GM21423 (cell line): Measurements from ENCODE around the gene CACNG8.

ENCODE experiments used
- ATAC-seq: cut with Tn5 transposase; IDR thresholded peaks from one replicate; pipeline ENCODE4 v1.9.1; 2021; ENCODE audit warnings: mild to moderate bottlenecking, moderate library complexity; ENCODE audit not compliant: unreplicated experiment

The CACNG8 gene

DNA sequence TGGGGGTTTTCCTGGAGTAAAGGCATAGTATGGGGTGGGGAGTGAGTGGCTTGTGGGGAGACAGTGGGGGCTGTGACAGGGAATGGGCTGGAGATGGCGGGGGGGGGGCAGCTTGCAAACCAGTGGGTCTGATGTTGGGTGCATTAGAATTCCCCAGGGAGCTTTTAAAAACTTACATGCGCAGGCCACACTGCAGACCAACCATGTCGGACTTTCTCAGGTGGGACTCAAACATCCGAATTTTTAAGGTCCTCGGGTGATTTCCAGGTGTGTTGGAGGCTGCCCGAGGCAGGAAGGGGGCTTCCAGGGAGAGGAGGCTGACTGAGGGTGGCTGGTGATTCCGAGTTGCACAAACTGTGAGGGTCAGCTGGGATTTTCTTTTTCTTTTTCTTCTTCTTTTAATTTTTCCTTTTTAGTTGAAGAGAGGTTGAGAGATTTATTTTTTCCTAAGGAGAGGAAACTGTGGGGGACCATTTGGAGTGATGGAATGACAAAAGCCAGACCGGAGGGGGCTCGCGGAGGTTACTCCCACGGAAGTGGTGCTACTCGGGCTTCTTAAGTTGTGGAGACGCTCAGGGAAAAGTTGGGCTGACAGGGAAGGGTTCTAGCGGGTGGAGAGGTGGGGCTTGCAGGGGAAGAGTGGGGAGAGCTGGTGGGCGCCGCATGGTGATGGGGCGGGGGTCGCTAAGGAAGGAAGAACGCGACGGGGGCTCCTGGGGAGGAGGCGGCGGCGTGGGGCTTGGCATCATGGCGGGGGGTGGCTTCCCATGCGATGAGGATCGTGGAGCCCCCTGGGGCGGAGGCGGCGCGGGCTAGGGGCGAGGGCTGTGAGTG lies 997 bp upstream of the CACNG8 start:
- ATAC-seq: no peak

DNA sequence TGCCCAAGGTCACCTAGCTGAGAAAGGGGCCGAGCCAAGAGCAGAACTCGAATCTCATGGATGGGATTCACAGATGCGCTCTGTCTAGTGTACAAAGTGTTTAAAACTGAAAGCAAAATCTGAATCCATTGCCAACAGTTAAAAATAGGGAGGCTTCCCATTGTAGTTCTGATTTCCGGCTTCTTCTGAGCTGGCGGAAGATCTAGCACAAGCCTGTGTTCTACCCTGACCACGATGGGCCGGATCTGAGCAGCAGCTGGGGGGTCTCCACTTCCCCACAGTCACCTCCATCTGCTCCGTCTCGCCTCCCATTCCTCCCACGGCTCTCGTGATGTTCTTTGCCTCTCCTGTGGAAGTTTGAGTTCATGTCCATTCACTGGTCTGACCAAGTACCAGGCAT lies 2.4 kb downstream of the CACNG8 start:
- ATAC-seq: no peak

DNA sequence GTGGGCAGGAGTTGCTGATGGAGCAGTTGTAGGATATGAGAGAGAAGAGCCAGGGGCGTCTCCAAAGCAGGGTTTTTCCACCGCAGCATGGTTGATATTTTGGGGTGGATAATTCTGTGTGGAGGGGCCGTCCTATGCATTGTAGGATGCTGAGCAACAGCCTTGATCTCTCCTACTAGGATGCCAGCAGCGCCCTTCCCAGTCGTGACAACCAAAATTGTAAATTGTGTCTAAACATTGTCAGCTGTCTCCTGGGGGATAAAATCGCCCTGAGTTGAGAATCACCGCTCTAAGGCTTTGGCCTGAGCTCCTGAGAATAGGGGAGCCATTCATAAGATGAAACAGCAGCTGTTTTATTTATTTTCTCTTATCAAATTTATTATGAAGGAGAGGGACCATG lies 4.2 kb downstream of the CACNG8 start:
- ATAC-seq: no peak

DNA sequence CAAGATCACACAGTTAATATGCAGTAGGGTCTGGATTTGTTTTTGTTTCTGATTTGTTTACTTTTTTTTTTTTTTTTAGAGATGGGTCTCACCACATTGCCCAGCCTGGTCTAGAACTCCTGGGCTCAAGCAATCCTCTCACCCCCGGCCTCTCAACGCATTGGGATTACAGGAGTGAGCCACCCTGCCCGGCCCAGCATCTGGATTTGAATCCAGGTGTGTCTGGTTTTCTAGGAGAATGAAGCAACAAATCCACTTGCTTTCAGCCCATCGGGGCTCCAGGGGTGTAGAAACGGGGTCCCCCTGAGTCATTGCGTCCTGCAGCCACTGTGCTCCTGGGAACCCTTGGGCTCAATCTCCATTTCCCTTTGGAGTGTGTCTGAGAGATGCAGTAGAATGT lies 6.6 kb downstream of the CACNG8 start:
- no peak for ATAC-seq

- ATAC-seq: no peak
These were observed 8.9 kb downstream of the CACNG8 start for GRCh38 chr19:53971673-53972072.

GRCh38 chr19:53977429-53977990 lies 14.8 kb downstream of the CACNG8 start:
- no peak for ATAC-seq

DNA sequence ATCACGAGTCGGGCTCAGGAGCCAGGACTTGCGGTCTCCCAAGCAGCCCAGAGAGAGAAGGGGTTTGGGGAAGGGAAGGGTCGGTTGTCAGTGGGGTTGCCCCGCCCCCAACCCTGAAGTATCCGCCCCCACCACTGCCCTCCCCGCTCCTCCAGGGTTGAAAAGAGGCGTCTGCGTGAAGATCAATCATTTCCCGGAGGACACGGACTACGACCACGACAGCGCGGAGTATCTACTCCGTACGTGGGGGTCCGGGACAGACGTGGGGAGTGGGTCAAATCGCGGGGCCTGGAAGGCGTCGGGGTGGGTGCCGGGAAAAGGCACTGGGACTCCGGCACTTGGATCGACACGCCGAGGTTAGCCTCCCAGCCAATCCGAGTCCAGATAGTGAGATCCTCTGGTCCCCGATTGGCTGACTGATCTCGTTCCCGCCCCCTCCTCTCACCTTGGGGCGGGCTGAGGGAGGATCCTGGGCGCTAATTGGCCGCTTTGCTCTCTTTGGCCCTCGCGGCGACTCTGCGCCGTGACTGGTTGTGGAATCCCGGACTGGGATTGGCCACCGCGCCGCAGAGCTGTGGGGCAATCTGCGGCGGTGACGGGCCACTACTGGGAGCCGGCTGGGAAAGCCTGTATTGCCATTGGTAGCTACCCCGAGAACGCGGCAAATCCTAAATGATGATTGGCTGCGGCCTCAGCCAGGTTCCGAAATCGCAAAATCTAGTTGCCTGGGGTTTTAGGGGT lies 15.4 kb downstream of the CACNG8 start:
- ATAC-seq: no peak

DNA sequence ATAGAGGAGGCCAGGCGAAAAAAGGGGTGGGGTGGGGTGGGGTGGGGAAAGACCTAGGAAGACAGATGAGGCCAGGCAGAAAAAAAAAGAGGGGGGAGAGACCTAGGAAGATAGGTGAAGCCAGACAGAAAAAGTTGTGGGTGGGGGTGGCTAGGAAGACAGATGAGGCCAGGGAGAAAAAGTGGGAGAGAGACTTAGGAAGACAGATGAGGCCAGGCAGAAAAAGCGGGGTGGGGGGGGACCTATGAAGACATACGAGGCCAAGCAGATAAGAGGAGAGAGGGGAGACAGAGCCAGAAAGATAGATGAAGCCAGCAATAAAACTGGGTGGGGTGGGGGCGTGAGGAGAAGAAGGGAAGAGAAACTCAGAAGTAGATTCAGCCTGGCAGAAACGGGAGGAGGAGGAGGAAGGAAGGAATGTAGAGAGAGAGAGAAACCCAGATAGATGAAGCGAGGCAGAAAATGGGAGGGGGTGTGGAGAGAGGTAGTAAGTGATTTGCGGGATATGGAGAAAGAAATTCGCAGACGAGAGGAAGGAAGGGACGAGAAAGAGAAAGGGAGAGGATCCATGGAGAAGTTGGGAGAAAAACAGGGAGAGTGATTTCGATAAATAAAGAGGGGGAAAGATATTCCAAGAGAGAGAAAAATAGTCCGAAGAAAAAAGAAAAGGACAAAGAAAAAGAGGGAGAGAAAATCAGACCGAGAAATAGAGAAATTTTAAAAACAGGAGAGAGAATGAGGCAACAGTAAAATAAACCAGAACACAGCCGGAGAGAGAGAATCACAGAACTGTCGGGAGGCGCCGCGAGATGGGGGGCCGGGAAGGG lies 16.5 kb downstream of the CACNG8 start:
- ATAC-seq: no peak

DNA sequence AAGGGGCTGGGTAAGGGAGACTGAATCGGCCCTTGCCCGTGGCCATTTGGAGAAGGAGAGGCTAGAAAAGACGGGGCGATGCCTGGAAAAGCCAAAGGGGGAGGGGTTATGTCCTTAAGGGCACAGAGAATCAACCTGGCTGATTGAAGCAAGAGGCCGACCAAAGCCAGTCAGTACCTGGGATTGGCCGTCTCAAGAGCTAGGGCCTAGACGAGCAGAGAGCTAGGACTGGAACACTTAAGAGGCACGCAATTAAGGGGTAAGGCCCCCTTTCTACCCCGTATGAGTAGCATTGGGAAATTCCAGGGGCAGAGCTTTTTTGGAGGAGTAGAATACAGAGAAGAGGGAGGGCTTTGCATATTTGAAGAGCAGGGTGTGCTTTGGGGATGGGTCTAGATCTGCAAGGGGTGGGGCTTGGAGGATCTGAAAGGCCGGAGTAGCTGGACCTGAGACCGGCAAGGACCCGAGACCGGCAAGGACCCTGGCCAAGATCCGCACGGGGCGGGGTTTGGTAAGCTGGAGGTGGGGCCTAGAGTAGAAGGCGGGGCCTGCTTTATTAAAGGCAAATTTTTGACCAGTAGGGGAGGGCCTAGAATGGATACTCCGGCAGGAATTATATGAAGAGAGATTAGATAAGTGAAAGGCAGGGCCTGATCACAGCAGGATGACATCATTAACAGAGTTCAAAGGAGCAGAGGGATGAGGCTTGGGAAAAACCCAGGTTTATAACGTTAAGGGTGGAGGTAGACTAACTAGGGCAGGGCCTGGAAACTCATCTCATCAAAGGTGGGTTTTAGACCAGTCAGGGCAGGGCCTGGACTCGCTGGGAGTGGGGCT lies 18.0 kb downstream of the CACNG8 start:
- no peak for ATAC-seq

DNA sequence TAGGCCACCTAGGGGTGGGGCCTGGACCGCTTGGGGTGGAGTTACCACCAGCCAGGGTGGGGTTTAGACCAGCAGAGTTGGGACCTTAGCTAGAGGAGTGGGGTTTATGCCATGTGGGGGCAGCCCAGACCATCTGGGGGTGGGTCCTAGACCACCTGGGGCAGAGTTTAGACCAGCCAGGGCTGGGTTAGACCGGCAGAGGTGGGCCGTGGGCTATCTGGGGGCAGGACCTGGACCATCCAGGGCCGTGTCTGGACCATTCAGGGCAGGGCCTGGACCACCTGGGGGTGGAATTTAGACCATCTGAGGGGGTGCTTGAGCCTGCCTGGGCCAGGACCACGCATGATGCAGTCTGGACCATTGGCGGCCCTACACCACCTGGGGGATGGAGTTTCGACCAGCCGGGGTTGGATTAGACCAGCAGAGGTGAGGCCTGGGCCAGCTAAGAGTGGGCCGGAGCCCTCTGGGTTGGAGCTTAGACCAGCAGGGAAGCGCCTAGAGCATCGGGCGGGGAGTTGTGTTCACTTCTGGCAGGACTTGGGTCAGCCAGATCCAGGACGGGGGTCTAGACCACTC lies 18.7 kb downstream of the CACNG8 start:
- no peak for ATAC-seq

- ATAC-seq: no peak
These were observed 19.3 kb downstream of the CACNG8 start for GRCh38 chr19:53982001-53982451.

DNA sequence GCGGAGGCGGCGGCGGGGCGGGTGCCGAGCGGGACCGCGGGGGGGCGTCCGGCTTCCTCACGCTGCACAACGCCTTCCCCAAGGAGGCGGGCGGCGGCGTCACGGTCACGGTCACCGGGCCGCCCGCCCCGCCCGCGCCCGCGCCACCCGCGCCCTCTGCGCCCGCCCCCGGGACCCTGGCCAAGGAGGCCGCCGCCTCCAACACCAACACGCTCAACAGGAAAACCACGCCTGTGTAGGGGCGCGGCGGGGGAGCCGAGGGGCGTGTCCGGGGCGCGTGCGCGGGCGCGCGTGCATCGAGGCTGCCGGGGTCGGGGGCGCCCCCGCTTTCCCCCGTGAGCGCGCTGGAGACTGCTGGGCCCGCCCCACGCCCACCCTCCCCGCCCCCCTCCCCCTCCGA lies 19.9 kb downstream of the CACNG8 start:
- ATAC-seq: no peak

GRCh38 chr19:53983457-53984289 lies 20.9 kb downstream of the CACNG8 start:
- ATAC-seq: no peak

DNA sequence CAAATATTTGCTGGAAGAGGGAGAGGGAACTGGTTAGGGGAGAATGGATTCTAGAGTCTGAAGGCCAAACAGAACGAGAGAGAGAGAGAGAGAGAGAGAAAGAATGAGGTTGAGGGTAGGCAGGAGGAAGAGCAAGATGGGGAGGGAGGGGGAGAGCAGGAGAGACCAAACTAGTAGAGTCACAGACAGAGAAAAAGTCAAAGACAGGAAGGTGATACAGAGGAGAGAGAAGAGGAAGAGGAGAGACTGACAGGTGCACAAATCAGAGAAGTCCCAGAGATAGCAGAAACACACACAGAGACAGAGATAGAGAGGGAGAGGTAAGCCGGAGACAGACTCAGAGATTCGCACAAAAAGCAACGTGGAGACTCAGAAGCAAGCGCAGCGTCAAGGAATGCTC lies 23.1 kb downstream of the CACNG8 start:
- no peak for ATAC-seq

DNA sequence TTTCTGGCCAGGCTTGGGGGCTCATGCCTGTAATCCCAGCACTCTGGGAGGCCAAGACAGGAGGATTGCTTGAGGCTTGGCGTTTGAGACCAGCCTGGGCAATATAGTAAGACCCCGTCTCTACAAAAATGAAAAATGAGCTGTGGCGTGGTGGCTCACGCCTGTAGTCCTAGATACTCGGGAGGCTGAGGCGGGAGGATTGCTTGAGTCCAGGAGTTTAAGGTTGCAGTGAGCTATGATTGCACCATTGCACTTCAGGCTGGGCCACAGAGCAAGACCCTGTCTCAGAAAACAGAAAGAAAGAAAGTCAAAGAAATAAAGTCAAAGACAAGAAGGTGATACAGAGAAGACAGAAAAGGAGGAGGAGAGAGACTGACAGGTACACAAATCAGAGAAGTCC lies 26.2 kb downstream of the CACNG8 start:
- no peak for ATAC-seq

GRCh38 chr19:53989600-53990533 lies 27.1 kb downstream of the CACNG8 start:
- no peak for ATAC-seq

DNA sequence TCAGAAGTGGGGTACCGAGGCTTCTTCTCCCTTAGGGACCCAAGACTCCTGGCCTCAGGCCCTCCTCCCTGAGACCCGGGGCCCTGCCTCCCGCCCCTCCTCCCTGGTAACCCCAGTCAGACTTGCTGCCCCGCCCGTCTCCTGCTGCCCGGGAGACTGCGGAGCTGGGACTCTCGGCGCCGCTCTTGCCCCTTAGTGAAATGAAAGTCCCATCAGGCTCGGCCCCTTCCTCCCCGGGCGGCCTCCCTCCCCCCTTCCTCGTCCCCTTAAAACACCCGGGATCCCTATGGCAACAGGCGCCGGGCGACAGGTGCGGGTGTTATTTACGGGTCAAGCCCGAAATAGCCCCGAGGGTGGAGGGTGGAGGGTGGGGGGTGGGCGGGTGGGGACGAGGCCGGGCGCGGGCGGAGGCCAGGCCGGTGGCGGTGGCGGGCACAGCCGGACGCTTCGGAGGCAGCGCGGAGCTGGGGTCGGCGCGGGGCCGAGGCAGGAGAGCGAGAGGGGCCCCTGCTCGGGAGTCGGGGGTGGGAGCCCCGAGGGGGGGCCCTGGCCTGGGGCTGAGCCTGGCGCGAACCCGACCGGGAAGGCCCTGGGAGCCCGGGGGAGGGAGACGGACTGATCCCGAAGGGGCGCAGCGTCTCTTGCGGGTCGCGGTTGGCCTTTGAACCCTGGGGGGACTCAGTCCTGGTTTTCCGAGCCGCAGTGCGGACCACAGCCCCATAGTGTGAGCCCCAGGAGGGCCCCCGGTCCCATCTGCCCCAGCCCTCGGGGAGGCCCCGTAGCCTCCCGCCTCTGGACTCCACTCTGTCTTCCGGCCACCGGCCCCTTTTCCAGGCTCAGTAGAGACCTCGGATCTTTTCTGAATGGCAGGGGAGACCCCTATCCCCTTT lies 28.7 kb downstream of the CACNG8 start, which contains the start of gene CACNG6:
Gene CACNG6, plus strand, starts transcription at position 414 of the 890 bp plus-strand sequence. CDS start 1,241 bp downstream, outside the sequence.
- no peak for ATAC-seq
